CD1c-positive myeloid dendritic cell (primary cell): ENCODE data around the gene CACNA1I.
"Not testable (repeated sequence)": the region's sequence is repeated elsewhere in the genome, so short reads cannot be mapped to it uniquely, and the experiment has no call there.

ENCODE experiments used
- DNase-seq: peaks from one replicate; pipeline ENCODE4 v3.0.0-alpha.2; 2016; ENCODE audit errors: extremely low spot score

CACNA1I gene

DNA sequence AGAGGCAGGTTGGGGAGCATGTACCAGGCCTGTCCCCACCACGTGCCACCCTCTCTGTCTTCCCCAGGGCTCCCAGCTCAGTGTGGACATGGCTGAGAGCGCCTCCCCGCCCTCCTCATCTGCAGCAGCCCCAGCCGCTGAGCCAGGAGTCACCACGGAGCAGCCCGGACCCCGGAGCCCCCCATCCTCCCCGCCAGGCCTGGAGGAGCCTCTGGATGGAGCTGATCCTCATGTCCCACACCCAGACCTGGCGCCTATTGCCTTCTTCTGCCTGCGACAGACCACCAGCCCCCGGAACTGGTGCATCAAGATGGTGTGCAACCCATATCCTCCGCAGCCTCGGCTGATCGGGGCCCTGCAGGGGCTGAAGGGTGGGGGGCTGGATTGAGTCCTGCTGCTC lies at the start of gene CACNA1I:
Gene CACNA1I (plus strand): TSS at position 89 of the 400 bp plus-strand sequence. CDS start 0 bp downstream, at position 89.
- DNase-seq = no peak

DNA sequence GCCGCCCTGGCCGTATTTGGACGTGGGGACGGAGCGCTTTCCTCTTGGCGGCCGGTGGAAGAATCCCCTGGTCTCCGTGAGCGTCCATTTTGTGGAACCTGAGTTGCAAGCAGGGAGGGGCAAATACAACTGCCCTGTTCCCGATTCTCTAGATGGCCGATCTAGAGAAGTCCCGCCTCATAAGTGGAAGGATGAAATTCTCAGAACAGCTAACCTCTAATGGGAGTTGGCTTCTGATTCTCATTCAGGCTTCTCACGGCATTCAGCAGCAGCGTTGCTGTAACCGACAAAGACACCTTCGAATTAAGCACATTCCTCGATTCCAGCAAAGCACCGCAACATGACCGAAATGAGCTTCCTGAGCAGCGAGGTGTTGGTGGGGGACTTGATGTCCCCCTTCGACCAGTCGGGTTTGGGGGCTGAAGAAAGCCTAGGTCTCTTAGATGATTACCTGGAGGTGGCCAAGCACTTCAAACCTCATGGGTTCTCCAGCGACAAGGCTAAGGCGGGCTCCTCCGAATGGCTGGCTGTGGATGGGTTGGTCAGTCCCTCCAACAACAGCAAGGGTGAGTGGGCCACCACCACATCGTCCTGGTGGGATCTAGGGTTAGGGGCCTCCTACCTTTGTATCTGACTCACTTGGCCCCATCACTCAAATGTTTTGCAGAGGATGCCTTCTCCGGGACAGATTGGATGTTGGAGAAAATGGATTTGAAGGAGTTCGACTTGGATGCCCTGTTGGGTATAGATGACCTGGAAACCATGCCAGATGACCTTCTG lies 49.3 kb upstream of the CACNA1I start:
- DNase-seq = peak; percentile 93

DNA sequence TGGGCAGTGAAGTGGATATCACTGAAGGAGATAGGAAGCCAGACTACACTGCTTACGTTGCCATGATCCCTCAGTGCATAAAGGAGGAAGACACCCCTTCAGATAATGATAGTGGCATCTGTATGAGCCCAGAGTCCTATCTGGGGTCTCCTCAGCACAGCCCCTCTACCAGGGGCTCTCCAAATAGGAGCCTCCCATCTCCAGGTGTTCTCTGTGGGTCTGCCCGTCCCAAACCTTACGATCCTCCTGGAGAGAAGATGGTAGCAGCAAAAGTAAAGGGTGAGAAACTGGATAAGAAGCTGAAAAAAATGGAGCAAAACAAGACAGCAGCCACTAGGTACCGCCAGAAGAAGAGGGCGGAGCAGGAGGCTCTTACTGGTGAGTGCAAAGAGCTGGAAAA lies 48.5 kb upstream of the CACNA1I start:
- DNase-seq = not testable (repeated sequence)

DNA sequence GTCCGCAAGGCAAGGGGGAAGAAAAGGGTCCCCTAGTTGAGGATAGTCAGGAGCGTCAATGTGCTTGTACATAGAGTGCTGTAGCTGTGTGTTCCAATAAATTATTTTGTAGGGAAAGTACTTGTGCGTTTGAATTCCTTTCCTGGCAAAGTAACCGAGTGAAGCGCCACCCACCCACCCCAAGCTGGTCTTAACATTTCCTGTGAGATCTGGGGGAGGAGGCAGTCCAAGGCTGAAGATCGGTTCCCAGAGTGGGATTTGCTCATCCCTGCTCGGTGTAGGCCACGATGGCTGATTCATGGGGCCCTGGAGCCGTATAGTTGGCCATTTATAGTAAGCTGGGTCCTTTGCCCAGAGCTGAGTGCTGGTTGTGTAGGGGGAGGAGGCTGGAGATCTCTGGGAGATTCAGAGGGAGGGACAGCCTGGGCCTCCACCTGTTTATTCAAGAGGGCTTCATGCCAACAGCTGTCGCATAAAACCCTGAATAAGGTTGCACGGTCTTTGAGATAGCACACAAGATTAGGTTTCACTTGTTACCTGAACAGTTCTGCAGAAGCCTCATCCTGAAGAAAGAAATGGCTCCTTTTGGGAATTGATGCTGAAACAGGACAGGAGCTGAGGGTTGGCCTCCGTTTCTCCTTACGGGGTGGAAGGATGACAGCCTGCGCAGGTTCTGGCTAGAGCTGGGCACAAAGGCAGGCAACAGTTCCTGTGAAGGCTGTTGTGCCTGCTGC lies 47.8 kb upstream of the CACNA1I start:
- no peak for DNase-seq

DNA sequence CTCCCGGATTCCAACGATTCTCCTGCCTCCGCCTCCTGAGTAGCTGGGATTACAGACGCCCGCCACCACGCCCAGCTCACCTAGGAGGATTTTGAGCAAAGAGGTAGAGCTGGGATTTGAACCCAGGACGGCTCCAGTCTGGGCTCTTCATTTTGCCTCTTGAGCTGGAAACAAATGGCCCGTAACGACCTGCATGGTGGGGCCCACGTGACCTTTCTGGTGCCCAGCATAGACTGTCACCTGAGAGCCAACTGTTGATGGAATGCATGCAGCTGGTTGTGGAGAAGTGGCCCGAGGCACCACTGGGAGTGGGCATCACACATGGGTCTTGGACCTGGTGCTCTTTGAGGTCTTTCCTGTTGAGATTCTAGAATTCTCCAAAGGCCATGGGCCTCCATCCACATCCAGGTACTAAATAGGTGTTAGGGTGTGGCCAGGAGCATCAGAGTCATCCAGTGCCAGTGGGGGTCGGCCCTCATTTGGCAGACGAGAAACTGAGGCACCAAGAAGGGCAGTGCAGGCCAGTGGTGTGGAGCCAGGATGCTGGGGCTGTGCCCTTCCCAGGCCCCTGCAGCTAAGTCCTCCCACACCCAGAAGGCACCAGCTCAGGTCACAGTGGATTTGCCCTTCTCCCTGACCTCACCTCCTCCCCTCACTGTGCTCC lies 46.3 kb upstream of the CACNA1I start:
- DNase-seq = no peak

DNA sequence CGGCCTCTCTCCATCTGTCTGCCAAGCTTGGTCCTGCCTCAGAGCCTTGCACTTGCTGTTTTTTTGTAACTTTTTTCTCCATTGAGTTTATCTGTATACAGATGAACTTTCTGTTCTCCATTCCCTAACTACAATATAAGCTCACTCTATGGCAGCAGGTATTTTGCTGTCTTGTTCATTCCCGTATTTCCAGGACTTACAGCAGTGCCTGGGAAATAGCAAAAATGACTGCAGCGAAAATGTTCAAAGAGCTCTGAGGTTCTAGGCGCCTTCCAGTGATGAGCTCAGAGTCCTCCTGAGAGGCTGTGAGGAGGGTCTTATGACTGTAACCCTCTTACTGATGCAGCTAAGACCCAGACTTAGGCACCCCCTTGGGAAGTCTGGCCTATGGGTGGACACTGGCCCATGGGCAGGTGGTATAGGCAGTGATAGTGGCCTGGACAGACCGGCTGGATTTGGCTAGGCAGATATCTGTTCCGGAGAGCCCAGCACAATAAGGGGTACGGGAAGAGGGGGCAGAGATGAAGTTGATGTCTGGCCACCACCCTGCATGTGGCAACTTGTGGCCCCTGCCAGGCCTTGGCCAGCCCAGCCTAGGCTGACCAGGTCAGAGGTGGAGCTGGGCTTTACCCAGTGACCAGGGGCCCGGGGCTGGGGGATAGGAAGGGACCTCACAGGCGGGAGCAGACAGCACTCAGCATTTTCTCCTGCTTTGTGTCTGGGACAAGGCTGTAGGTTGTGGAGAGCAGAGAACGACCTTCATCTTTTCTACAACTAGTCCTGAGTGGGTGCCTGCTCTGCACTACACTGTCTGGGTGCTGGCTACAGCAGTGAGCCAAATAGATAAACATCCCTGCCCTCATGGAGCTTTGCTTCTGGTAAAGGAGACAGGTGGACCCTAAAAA lies 45.5 kb upstream of the CACNA1I start:
- DNase-seq = no peak

DNA sequence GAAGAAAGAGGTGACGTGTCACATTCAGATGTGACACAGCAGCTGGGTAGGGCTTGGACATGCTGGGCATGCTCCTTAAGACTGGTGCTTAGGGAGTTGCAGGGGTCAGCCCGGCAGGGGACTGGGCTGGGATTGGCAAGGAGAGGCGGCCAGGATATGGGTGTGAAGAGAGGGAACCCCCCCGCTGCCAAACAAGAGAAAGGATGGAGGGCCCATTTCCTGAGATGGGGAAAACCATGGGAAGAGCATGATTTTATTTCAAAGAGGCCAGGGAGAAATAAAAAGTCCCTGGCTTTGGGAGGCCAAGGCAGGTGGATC lies 44.9 kb upstream of the CACNA1I start:
- DNase-seq = no peak

DNA sequence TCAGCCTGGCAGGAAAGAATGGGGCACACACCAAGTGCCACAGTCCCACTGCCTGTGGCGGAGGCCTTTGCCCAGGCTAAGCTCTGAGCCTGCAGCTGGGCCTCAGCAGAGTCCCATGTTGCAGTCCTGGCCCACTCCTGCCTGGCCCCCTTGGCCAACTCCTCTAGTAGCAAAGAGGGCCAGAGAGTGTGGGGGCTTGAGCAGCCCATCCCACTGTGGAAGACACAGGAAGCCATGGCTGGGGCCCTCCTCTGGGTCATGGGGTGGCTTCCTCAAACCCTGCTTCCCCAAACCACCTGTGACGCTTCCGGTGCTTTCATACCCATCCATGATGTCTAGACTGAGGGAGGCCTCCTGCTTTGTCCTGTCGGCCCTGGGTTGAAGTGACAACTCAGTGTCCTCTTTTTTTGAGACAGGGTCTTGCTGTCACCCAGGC lies 43.8 kb upstream of the CACNA1I start:
- DNase-seq = peak; percentile 55

DNA sequence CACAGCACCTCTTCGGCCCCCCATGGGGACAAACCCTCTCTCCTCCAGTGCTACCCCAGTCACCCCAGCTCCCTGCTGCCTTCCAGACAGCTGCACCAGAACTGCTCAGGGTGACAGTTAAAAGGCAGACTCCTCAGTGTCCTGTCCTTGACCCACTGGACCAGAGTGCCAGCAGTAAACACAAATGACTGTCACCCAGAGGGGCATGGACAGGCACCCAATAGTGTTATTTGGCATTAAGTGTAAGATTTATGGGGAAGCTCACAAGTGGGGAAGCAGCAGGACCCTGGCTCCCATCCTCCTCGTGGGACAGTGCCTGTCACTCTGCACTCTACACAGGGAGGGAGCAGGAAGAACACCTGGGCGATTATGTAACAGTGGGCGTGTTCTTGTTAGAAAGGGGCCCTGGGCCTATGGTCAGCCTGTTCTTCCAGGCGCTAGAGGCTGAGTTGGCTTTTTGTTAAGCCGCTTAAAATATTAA lies 43.0 kb upstream of the CACNA1I start:
- DNase-seq = no peak

DNA sequence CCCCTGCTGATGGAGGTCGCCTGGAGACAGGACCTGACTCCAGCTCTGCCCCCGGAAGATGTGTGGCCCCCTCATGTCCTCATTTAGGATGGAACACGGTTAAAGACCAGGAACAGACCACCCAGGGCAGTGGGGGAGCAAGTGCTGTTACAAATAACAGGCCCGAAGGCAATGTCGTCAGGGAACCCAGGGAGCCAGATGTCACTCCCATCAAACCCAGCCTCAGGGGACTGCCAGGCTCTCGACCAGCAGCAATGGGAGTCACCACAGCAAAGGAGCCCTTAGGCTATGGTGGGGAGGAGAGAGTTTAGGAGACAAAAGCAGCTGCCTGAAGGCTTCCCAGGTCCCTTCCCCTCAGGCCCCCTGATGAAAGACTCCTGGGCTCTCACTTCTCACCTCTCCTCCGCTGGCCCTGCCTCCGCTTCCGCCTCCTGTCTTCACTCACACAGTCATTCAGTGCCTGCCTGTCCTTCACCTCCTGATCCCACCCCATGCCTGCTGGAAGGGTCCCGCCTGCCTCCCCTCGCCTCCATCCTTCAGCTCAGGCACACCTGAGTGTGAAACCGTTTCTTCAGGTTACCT lies 42.4 kb upstream of the CACNA1I start:
- no peak for DNase-seq

DNA sequence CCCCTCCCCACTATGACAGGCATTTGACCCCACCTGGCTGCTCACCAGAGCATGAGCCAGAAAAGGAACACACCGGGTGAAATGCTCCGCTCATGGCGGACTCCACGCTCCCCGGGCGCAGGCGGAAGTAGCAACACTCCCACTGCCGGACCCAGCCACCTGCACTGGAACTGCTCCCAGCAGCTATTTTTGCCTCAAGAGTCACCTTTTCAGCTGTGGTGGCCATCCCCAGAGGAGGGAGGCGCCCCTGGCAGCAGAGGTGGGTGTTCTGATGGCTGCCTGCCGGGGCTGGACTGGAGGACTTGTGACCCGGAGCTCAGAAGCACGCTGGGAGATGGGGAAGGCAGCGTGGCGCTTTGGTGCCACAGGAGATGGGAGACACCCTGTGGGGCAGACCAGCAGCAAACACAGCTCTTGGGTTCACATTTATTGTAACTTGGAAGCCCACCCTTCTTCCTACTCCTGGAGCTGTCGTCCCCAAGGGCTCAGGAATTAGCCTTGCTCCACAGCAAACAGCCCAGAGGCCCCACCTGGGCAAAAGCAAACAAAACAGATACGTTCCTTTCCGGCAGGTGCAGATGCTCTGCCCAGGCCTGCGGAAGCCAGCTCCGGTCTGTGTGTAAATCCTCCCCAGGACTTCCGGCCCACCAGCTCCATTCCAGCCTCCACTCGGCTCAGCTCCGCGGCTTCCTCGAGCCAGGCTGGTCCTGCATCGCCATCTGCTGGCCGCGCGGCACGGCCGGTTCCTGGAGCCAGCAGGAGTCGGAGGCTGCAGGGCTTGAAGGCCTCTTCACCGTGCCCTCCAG lies 41.7 kb upstream of the CACNA1I start:
- peak; percentile 94 for DNase-seq

DNA sequence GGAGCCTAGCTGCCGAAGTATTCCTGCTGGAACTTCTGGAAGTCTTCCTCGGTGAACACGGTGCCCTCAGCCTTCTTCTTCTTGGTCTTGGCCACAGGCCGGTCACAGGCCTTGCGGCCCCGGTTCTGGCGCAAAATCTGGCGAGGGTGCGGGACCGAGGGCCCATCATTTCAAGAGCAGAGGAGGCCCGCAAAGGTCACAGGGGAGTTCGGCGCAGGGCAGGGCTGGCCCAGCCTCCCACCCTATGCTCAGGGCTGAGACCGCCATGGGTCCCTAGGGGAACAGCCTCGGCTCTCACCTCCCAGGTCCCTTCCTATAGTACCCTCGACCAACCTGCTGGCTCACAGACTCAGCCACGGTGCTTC lies 41.1 kb upstream of the CACNA1I start:
- DNase-seq = no peak

DNA sequence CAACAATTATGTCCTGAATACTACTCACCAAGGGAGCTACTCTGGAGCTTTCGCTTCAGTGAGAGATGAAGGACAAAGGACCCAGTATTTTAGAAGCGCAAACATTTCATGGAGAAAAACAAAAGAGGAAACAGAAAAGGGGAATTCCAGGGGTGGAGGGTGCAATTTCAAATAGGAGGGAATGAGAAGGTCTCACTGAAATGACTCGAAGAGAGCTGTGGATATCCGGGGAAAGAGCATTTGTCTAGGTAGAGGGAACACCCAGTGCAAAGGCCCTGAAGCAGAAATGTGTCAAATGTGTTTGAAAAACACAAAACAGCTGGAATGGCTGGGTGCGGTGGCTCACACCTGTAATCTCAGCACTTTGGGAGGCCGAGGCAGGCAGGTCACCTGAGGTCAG lies 40.4 kb upstream of the CACNA1I start:
- peak; percentile 56 for DNase-seq

DNA sequence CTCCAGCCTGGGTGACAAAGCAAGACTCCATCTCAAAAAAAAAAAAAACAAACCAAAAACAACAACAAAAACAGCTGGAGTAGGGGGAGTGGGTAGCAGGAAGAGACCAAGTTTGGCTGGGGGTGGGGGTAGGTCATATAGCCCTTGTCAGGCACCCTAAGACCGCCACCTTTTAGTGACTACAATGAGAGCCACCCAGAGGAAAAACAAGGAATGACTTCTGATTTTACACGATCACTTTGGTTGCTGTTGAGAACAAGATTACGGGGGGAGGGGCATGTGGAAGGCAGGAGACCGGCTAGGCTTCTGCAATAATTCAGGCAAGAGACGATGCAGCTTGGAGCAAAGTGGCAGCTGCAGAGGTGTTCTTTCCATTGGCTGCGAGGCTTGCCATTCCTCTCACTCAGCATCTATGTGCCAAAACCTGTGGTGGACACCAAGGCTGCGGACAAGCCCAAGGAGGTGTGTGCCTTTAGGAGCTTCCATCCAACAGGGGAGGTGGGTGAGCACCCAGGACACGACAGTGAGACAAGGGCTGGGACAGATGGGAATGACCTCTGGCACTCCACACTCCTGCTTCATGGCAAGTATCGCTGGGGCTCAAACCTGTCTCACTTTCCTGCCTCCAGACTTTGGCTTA lies 39.7 kb upstream of the CACNA1I start:
- peak; percentile 54 for DNase-seq

DNA sequence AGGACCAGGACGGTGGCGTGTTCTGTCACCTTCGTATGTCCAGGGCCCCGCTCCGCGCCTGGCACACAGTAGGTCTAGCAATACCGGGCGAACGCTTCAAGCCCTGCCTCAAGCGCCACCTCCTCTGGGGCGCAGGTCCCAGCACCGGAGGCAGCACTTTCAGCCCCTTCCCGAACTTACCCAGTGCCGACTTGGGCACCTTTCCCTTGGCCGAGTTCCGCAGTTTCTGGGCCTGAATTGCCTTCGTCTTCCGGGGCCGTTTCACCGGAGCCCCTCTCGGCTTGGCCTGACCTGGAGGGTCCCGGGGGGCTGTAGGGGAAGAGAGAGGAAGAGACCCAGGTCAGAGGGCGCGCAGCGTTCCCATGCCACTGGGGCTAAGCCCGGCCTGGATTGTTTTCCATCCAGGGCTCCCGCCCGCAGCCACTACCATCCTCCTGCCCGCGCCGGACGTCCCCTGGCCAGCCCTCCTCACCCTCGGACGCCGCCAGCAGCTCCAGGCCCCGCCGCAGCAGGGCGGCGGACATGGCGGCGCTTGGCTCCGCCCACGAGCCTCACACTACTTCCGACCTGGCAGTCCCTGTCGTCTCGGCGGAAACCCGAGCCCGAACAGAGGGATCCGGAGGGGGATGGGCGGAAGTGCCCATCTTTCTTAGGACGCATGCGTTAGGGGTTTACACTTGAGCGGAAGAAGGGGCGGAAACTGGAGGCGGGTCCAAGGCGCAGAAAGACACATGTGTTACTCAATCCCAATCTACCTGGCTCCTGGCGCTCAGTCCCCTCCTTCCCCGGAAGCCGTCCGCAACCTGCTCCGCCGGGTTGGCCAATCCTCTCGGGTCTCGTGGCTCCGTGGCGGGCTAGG lies 38.1 kb upstream of the CACNA1I start, which contains the start of gene RPS19BP1:
Gene RPS19BP1 (minus strand): TSS at position 534 of the 859 bp plus-strand sequence. CDS start 10 bp downstream, at position 524.
- peak; percentile 98 for DNase-seq

DNA sequence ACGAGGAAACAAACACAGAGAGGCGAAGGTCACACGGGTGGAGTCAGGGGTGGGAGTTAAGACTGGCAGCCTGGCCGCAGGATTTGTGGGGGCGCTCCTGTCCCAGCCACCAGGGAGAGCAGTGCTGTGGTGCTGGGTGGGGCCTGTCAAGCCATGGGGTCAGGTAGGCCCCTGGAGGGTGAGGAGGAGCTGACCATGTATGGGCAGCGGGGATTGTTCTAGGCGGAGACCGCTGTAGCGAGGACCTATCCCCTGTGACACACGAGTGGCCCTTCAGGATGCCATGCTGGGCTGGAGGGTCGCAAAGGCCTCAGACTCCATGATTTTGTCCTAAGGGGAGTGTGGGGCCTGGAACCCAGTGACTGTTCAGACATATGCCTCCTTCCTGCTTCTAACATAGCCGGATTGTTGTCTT lies 36.5 kb upstream of the CACNA1I start:
- DNase-seq = no peak

DNA sequence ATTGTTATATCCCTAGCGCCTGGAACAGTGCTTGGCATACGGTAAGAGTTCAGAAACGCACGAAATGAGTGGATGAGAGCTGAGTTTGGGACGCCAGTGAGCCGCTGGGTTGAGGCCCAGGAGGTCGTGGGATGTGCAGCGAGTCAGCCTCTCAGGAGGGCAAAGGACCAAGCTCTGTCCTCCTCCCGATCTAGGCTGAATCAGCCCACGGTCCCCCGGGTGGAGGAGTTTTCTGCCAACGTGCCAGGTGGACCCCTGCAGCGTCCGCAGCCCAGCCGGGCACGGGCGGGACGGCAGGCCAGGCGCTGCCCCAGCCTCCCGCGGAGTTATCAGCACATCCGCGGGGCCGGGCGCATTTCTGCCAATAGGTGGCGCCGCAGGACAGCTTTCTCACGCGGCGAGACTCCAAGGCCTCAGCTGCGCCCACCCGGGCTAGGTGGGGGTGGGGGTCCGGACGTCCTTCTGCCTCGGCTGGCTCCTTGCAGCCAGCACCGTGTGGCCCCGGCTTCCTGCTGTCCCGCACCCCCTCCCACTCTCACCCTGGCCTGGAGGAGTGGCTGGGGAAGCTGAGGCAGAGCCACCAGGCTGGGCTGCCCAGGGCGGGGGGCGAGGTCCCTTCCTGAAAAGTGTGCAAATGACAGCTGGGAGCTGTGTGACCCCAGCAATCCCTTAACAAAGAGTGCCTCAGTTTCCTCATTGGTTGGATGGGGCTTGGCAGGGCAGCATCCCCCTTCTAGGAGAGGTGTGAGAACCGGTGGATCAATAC lies 35.8 kb upstream of the CACNA1I start:
- peak; percentile 76 for DNase-seq

DNA sequence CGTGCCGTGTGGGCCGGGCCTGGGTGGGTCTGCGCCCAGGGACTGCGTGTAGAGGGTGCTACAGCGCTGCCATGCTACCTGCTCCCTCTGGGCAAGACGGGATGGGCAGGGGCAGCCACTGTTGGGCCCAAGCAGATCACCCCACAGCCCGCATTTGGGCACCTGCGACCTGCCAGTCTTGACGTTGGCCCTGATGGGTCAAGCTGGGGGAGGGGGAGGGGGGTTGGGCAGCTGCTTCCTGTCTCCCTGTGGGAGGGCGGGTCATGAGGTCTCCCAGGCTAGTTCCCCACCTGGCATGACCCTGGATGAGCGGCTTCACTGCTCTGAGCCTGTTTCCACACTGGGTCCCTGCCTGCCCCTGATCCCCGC lies 35.2 kb upstream of the CACNA1I start:
- no peak for DNase-seq
